ENCODE data around the gene PHKA2.

GRCh38 chrX:18973527-18974192 lies 10.3 kb downstream of the PHKA2 start:
- TF ChIP-seq CTCF (IDR thresholded peaks at IDR 0.05; ENCODE audit: low read depth, low read length) (no peak), EZH2phosphoT487 (IDR thresholded peaks at IDR 0.05; ENCODE audit: low read depth) (no peak)

All from OCI-LY3 (cell line).